GM12874 (cell line): ENCODE results near the gene NTHL1.

ENCODE experiments used
- TF ChIP-seq, protein P1 (sequence below): IDR thresholded peaks from 2 replicates; pipeline ENCODE4 v1.5.1; 2011; ENCODE audit warnings: low read depth, mild to moderate bottlenecking, control low read depth, low read length, moderate library complexity; ENCODE audit not compliant: insufficient read depth

Gene NTHL1

DNA sequence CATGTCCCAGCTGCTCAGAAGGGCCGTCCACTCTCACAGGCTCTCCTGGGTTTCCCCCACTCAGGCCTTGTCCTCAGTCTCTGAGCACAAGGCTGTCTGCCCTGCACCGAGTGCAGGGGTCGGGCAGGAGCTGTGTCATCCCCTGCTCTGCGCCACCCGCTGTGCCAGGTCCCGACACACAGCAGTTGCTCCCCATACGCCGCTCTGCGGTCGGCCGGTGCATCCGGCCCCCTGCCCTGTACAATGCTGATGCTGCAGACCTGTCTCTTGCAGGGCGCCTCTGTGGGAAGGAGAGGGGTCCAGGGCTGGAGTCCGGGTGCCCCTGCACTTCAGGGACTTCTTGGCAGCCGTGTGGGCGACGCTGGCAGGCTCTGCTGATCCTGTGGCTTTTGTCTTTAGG, 6.3 kb upstream of the NTHL1 start:
- TF ChIP-seq, protein P1, sequence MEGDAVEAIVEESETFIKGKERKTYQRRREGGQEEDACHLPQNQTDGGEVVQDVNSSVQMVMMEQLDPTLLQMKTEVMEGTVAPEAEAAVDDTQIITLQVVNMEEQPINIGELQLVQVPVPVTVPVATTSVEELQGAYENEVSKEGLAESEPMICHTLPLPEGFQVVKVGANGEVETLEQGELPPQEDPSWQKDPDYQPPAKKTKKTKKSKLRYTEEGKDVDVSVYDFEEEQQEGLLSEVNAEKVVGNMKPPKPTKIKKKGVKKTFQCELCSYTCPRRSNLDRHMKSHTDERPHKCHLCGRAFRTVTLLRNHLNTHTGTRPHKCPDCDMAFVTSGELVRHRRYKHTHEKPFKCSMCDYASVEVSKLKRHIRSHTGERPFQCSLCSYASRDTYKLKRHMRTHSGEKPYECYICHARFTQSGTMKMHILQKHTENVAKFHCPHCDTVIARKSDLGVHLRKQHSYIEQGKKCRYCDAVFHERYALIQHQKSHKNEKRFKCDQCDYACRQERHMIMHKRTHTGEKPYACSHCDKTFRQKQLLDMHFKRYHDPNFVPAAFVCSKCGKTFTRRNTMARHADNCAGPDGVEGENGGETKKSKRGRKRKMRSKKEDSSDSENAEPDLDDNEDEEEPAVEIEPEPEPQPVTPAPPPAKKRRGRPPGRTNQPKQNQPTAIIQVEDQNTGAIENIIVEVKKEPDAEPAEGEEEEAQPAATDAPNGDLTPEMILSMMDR: no peak

GRCh38 chr16:2053211-2053610, 5.6 kb upstream of the NTHL1 start:
- TF ChIP-seq, protein P1: no peak

DNA sequence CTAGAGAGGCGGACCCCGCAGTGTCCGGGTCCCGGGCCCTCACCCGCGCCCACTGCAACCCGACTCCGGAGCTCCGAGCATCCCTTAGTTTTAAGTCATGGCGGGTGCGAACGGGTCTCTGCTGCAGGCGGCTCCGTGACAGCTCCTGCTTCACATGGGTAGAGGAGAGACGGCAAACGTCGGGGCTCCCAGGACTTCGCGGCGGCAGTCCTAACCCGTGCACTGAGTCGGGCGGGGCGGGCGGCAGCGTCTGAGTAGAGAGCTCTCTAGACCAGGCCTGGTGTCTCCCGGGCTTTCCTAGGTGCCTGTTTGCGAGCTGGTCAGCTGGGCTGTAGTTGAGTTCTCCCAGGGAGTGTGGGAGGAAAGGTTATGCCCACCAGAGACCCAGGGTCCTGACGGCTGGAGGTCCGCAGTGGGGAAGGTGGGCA, 496 bp upstream of the NTHL1 start:
- TF ChIP-seq, protein P1: no peak

GRCh38 chr16:2046893-2047329, 723 bp downstream of the NTHL1 start:
- TF ChIP-seq, protein P1: no peak

DNA sequence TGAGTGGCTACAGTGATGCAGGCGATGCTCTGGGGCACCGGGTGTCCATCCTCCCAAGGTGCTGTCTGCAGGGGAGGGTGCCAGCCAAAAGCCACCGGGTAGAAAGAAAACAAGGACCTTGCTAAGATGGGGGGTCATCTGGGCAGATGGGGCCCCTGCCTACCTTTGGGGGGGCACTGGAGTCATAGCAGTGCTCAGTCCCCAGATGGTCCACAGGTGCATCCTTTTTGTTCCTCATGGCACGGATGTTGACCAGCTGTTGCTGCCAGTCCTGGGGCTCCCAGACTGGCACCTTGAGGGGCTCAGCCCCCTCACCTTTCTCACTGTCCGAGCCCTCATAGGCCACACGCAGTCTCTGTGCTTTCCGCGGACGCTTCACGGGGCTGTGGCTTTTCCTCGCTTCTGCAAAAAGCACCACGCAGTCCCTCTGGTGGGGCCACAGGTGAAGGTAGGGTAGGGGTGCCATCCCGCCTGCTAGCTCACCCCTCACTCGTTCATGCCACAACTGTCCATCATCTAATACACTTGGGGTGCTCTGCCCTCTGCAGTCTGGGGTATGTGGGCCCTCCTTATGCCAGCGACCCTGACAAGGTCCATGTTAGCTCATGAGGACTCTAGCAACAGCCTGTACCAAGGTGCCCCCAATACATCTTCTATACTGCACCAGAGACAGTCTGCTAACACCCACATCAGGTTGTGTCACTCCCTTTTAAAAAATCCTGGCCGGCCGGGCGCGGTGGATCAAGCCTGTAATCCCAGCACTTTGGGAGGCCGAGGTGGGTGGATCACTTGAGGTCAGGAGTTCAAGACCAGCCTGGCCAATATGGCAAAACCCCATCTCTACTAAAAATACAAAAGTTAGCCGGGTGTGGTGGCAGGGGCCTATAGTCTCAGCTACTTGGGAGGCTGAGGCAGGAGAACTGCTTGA, 1.4 kb downstream of the NTHL1 start:
- TF ChIP-seq, protein P1: no peak

DNA sequence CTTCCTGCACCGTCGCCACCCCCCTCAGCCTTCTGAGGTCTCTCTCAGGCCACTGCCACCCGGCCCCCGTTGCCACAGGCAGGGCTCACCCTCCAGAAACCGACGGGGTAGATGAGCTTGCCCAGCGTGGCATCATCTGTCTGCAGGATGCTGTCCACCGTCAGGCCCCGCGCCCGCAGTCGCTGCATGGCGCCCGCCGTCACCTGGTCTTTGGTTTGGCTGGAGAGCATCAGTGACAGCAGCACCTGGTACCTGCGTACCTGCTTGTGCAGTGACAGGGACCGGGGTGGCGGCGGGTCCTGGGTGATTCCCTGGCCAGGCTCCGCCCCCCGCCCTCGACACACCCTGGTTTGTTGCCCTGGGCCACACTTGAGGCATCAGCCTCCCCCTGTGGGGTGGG, 3.1 kb downstream of the NTHL1 start:
- TF ChIP-seq, protein P1: no peak

DNA sequence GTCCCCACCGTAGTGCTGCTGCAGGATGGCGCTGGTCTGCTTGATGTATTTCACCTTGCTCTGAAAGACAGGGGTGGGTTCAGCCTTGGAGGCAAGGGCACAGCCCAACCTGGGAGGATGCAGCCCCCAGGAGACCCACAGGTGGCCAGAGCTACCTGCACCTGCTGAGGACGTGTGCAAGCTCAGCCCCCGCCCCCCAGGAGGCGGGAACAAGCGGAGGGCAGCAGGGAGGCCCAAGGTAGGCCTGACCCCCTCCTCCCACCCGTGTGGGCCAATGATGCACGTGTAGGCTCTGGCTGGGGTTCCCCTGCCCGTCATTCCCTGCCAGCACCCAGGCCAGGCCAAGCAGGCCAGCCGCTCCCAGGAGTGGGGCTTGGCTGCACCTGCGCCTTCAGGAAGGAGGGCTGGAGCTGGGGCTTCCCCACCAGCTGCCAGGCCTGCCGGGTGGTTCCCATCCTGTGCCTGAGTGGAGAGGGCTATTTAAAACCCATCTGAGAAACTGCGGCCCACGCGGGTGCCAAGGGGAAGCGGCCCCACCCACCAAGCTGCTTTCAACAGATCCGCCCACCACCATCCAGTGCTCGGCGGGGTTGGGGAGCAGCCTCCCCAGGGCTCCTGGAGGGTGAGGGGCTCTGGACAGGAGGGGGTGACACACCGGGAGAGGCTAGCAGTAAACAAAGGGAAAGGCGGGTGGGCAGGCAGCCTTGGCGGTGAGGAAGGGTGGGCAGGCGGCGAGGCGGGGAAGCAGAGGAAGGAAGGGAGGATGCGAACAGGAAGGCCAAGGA, 3.8 kb downstream of the NTHL1 start:
- TF ChIP-seq, protein P1: no peak
